DOHH2 (cell line): ENCODE data around the gene KPNA1.
"Not testable (repeated sequence)": the region's sequence is repeated elsewhere in the genome, so short reads cannot be mapped to it uniquely, and the experiment has no call there.

ENCODE experiments used
- EZH2phosphoT487 ChIP-seq: fragments of 200-600 bp; sonication (generic); IDR thresholded peaks from 2 replicates; pipeline ENCODE4 v1.6.1; 2017; ENCODE audit warnings: borderline replicate concordance, mild to moderate bottlenecking, antibody characterized with exemption, low read length, moderate library complexity, mixed read lengths
- TF ChIP-seq, protein P1 (sequence below): fragments of 200-600 bp; sonication (generic); IDR thresholded peaks from one replicate; pipeline ENCODE4 v1.5.1; 2014; ENCODE audit warnings: antibody characterized with exemption, mild to moderate bottlenecking, low read depth, low read length; ENCODE audit not compliant: poor library complexity, severe bottlenecking

DNA sequence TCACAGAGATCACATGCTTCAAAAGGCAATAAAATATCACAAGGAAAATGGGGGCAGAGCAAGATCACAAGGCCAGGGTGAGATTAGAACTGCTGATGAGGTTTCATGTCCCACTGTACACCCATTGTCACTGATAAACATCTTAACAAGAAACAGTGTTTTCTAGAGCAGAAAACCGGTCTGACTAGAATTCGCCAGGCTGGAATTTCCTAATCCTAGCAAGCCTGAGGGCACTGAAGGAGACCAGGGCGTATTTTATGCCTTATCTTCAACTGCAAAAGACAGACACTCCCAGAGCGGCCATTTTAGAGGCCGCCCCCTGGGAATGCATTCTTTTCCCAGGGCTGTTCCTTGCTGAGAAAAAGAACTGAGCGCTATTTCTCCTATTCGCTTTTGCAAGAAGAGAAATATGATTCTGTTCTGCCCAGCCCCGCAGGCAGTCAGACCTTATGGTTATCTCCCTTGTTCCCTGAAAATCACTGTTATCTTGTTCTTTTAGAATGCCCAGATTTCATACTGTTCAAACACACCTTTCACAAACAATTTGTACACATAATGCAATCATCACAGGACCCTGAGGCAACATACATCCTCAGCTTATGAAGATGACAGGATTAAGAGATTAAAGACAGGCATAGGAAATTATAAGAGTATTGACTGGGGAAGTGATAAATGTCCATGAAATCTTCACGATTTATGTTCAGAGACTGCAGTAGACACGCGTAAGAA is 70.8 kb downstream of the KPNA1 start:
- TF ChIP-seq, protein P1, sequence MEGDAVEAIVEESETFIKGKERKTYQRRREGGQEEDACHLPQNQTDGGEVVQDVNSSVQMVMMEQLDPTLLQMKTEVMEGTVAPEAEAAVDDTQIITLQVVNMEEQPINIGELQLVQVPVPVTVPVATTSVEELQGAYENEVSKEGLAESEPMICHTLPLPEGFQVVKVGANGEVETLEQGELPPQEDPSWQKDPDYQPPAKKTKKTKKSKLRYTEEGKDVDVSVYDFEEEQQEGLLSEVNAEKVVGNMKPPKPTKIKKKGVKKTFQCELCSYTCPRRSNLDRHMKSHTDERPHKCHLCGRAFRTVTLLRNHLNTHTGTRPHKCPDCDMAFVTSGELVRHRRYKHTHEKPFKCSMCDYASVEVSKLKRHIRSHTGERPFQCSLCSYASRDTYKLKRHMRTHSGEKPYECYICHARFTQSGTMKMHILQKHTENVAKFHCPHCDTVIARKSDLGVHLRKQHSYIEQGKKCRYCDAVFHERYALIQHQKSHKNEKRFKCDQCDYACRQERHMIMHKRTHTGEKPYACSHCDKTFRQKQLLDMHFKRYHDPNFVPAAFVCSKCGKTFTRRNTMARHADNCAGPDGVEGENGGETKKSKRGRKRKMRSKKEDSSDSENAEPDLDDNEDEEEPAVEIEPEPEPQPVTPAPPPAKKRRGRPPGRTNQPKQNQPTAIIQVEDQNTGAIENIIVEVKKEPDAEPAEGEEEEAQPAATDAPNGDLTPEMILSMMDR: not testable (repeated sequence)
- not testable (repeated sequence) for TF ChIP-seq EZH2phosphoT487
